HepG2 (cell line): Measurements from ENCODE around the gene DDX60. TPM values are rescaled to one million over a fixed set of nuclear protein-coding genes. Genes with fewer than 3 reads are reported as not detected.

Source experiments
- ATAC-seq: fragments of 200-7000 bp; cut with Tn5 transposase; 3 replicates; pipeline ENCODE4 v1.9.1; 2020; ENCODE audit warnings: mild to moderate bottlenecking, moderate library complexity
- Bru-seq: library from RNA; stranded (reverse); fragments of 400-500 nt; gene quantifications from one replicate; lab custom pipeline; 2021; lab: Mats Ljungman, UMichigan
- BruChase-seq, 2 experiments: library from RNA; stranded (reverse); fragments of 400-500 nt; gene quantifications; one replicate each; lab custom pipeline; 2021; lab: Mats Ljungman, UMichigan
- BruUV-seq: library from RNA; stranded (reverse); fragments of 400-500 nt; replicated peaks from 2 replicates; lab custom pipeline; 2021; lab: Mats Ljungman, UMichigan
- CTCF ChIA-PET: fragments of 300-600 bp; formaldehyde crosslinking; extraction: SDS; loops from one replicate; lab custom pipeline; 2021; ENCODE audit warnings: low total read pairs, inconsistent platforms, low intra/inter-chr PET ratio; lab: Yijun Ruan, JAX
- POLR2A ChIA-PET: fragments of 350-600 bp; sonication (Branson Sonifier 250); formaldehyde crosslinking; loops from one replicate; lab custom pipeline; 2020; ENCODE audit warnings: antibody characterized with exemption, inconsistent platforms; lab: Yijun Ruan, JAX
- DNase-seq: peaks from one replicate; pipeline ENCODE4 v3.0.0-alpha.2; 2015; ENCODE audit warnings: low spot score
- FAIRE-seq: peaks from 3 replicates; lab custom pipeline; 2011; peaks lifted over from hg19 to GRCh38; lab: Jason Lieb, UNC
- H2AFZ ChIP-seq: one replicate; pipeline ENCODE4 v1.6.1; 2011; ENCODE audit warnings: low read length, inconsistent platforms
- H3K27ac ChIP-seq: fragments of 300-600 bp; 3 replicates; pipeline ENCODE4 v1.8.0; 2011; ENCODE audit warnings: mixed run types, mild to moderate bottlenecking, mixed read lengths, low read length, inconsistent platforms; ENCODE audit not compliant: insufficient read depth; ENCODE audit errors: extremely low read length
- H3K27me3 ChIP-seq, 2 experiments: fragments of 200-600 bp in 1 of 2; 2 replicates in 1 of 2; 3 replicates in 1 of 2; pipeline versions ENCODE4 v1.6.0 to v1.8.0; 2011; ENCODE audit warnings: low read length in 2 of 2, mild to moderate bottlenecking in 2 of 2, moderate library complexity in 2 of 2, inconsistent platforms in 1 of 2; ENCODE audit not compliant: insufficient read depth in 2 of 2, control insufficient read depth in 1 of 2
- H3K36me3 ChIP-seq, 2 experiments: fragments of 200-600 bp in 1 of 2; replicated peaks in 1 of 2; 2 replicates in 1 of 2; 3 replicates in 1 of 2; pipeline versions ENCODE4 v1.5.1 to v1.8.0; 2011; ENCODE audit warnings: low read length in 2 of 2, inconsistent platforms in 1 of 2; ENCODE audit not compliant: insufficient read depth in 2 of 2, control insufficient read depth in 1 of 2
- H3K4me1 ChIP-seq: 2 replicates; pipeline ENCODE4 v1.5.1; 2012; ENCODE audit warnings: low read length, inconsistent platforms; ENCODE audit not compliant: insufficient read depth
- H3K4me2 ChIP-seq: 2 replicates; pipeline ENCODE4 v1.6.0; 2011; ENCODE audit warnings: low read depth, low read length, inconsistent platforms
- H3K4me3 ChIP-seq, 3 experiments: fragments of 200-600 bp in 1 of 3; sonication (generic), shearing (Covaris generic) in 1 of 3; replicated peaks in 1 of 3; 2 replicates each; pipeline ENCODE4 v1.5.1; 2011 to 2016; ENCODE audit warnings: low read length in 3 of 3, inconsistent platforms in 2 of 3, low read depth in 2 of 3, mild to moderate bottlenecking in 2 of 3, control low read depth in 1 of 3, mixed read lengths in 1 of 3; ENCODE audit not compliant: insufficient read depth in 1 of 3
- H3K79me2 ChIP-seq: one replicate; pipeline ENCODE4 v1.6.1; 2011; ENCODE audit warnings: low read length, inconsistent platforms; ENCODE audit not compliant: insufficient read depth
- H3K9ac ChIP-seq: 2 replicates; pipeline ENCODE4 v1.6.0; 2011; ENCODE audit warnings: mild to moderate bottlenecking, low read depth, low read length, inconsistent platforms; ENCODE audit not compliant: insufficient read depth
- H3K9me3 ChIP-seq: 2 replicates; pipeline ENCODE4 v1.5.1; 2012; ENCODE audit warnings: mild to moderate bottlenecking, low read length
- H4K20me1 ChIP-seq: 2 replicates; pipeline ENCODE4 v1.6.0; 2011; ENCODE audit warnings: inconsistent platforms, mild to moderate bottlenecking, low read length, moderate library complexity; ENCODE audit not compliant: insufficient read depth
- HNRNPLL ChIP-seq: fragments of 200-400 bp; formaldehyde crosslinking; IDR thresholded peaks from 2 replicates; pipeline ENCODE4 v1.6.1; 2017; ENCODE audit warnings: mild to moderate bottlenecking, low read depth, low read length; ENCODE audit not compliant: poor library complexity, severe bottlenecking
- ZEB1 ChIP-seq: IDR thresholded peaks from 2 replicates; pipeline ENCODE4 v1.6.1; 2012; ENCODE audit warnings: mild to moderate bottlenecking, low read depth, inconsistent platforms; ENCODE audit not compliant: insufficient replicate concordance
- ZNF768 ChIP-seq: sonication (generic); formaldehyde crosslinking; IDR thresholded peaks from 2 replicates; pipeline ENCODE4 v1.4.0; 2020; ENCODE audit warnings: missing genetic modification reagents
- WGBS: methylation state at CpG from one replicate; pipeline ENCODE4 v1.1.6; 2017; ENCODE audit warnings: low lambda C conversion rate; 5-methylcytosine and 5-hydroxymethylcytosine counted together
- in situ Hi-C: cut with HindIII; loops from 2 replicates; pipeline ENCODE4 v1.10.0; 2017; ENCODE audit warnings: low pct_unique_long_range_greater_than_20kb; ENCODE audit not compliant: extremely low pct_ligation_motif_present
- intact Hi-C: fragments of 100-400 bp; cut with micrococcal nuclease; formaldehyde crosslinking; loops from one replicate; pipeline ENCODE4 v1.10.0; 2022; ENCODE audit not compliant: unreplicated experiment
- long read RNA-seq, 2 experiments: library from RNA in 1 of 2; library from polyadenylated mRNA in 1 of 2; stranded (forward) in 1 of 2; unstranded in 1 of 2; transcript quantifications; one replicate each; pipeline ENCODE4 v2.0.0, GENCODE V29; 2019 to 2022
- polyA minus RNA-seq, 3 experiments: library from RNA; depleted of rRNA, polyadenylated mRNA; stranded (reverse); fragments of >200 nt; gene quantifications; 2 replicates each; pipeline ENCODE4 v1.2.3, GENCODE V29; 2011; ENCODE audit warnings: low replicate concordance in 1 of 3
- polyA plus RNA-seq, 8 experiments: library from polyadenylated mRNA; depleted of rRNA in 3 of 8; stranded (reverse) in 7 of 8; unstranded in 1 of 8; fragments of >200 nt; fragmentation: Illumina TruSeq in 4 of 8; extraction: Trizol in 4 of 8; gene quantifications; 2 replicates each; pipeline versions ENCODE4 v1.2.1 to v1.2.3, GENCODE V29; 2011 to 2016; ENCODE audit warnings: low read depth in 4 of 8, missing spikeins in 1 of 8, mixed read lengths in 1 of 8; ENCODE audit not compliant: insufficient read depth in 1 of 8
- total RNA-seq, 5 experiments: library from RNA; depleted of rRNA; stranded (reverse); fragments of >200 nt; fragmentation: Illumina TruSeq; extraction: Trizol; gene quantifications; 2 replicates each; pipeline ENCODE4 v1.2.3, GENCODE V29; 2016; ENCODE audit warnings: low read depth in 1 of 5
- TF ChIP-seq, protein P1 (sequence below): sonication (generic); formaldehyde crosslinking; IDR thresholded peaks from 2 replicates; pipeline ENCODE4 v1.4.0; 2020; ENCODE audit warnings: mild to moderate bottlenecking, missing genetic modification reagents
- TF ChIP-seq, protein P2 (sequence below), 2 experiments: sonication (generic) in 1 of 2; formaldehyde crosslinking in 1 of 2; IDR thresholded peaks; 2 replicates each; pipeline versions ENCODE4 v1.4.0 to v1.6.1; 2018 to 2020; ENCODE audit warnings: missing genetic modification reagents in 2 of 2, borderline replicate concordance in 1 of 2, low read depth in 1 of 2, mild to moderate bottlenecking in 1 of 2, missing biosample characterization in 1 of 2
- TF ChIP-seq, protein P3 (sequence below): sonication (generic); formaldehyde crosslinking; IDR thresholded peaks from 2 replicates; pipeline ENCODE4 v1.4.0; 2020; ENCODE audit warnings: missing genetic modification reagents
- TF ChIP-seq, protein P4 (sequence below): IDR thresholded peaks from 2 replicates; pipeline ENCODE4 v1.6.1; 2012; ENCODE audit warnings: inconsistent platforms

The DDX60 gene, protein sequence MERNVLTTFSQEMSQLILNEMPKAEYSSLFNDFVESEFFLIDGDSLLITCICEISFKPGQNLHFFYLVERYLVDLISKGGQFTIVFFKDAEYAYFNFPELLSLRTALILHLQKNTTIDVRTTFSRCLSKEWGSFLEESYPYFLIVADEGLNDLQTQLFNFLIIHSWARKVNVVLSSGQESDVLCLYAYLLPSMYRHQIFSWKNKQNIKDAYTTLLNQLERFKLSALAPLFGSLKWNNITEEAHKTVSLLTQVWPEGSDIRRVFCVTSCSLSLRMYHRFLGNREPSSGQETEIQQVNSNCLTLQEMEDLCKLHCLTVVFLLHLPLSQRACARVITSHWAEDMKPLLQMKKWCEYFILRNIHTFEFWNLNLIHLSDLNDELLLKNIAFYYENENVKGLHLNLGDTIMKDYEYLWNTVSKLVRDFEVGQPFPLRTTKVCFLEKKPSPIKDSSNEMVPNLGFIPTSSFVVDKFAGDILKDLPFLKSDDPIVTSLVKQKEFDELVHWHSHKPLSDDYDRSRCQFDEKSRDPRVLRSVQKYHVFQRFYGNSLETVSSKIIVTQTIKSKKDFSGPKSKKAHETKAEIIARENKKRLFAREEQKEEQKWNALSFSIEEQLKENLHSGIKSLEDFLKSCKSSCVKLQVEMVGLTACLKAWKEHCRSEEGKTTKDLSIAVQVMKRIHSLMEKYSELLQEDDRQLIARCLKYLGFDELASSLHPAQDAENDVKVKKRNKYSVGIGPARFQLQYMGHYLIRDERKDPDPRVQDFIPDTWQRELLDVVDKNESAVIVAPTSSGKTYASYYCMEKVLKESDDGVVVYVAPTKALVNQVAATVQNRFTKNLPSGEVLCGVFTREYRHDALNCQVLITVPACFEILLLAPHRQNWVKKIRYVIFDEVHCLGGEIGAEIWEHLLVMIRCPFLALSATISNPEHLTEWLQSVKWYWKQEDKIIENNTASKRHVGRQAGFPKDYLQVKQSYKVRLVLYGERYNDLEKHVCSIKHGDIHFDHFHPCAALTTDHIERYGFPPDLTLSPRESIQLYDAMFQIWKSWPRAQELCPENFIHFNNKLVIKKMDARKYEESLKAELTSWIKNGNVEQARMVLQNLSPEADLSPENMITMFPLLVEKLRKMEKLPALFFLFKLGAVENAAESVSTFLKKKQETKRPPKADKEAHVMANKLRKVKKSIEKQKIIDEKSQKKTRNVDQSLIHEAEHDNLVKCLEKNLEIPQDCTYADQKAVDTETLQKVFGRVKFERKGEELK (N-terminal part only)
- total RNA-seq (2016; rRNA removed; fragmentation: Illumina TruSeq; extraction: Trizol) (0.18 and 0.35 TPM in 2 replicates), polyA plus RNA-seq (2011; rRNA removed) (not detected in 2 replicates), polyA minus RNA-seq (2011; rRNA and poly(A)+ RNA removed; ENCODE audit: low replicate concordance) (0.10 and 3.2 TPM in 2 replicates), Bru-seq, nascent RNA (percentile 13 among the genes with signal in this experiment), BruChase-seq, experiment 1, labeled RNA remaining after a 6-hour chase (percentile 9 among the genes with signal in this experiment), BruChase-seq, experiment 2, labeled RNA remaining after a 2-hour chase (percentile 9 among the genes with signal in this experiment)
- total RNA-seq (2016; cell fraction: cytosol; rRNA removed; fragmentation: Illumina TruSeq; extraction: Trizol; ENCODE audit: low read depth) = not detected in 2 replicates
- total RNA-seq (2016; cell fraction: insoluble cytoplasmic fraction; rRNA removed; fragmentation: Illumina TruSeq; extraction: Trizol) = 0.27 and 0.30 TPM in 2 replicates
- 0.03 TPM in 1 of 2 replicates, not detected in the other for total RNA-seq (2016; cell fraction: membrane; rRNA removed; fragmentation: Illumina TruSeq; extraction: Trizol)
- 0.19 and 0.97 TPM in 2 replicates for total RNA-seq (2016; cell fraction: nucleus; rRNA removed; fragmentation: Illumina TruSeq; extraction: Trizol)
- polyA plus RNA-seq (2011; cell fraction: cytosol; rRNA removed) = not detected in 2 replicates
- 0.09 TPM in 1 of 2 replicates, not detected in the other for polyA plus RNA-seq (2011; cell fraction: nucleus; rRNA removed)
- 0.19 TPM in 1 of 2 replicates, not detected in the other for polyA plus RNA-seq (2012)
- not detected in 2 replicates for polyA plus RNA-seq (2016; cell fraction: cytosol; fragmentation: Illumina TruSeq; extraction: Trizol; ENCODE audit: low read depth)
- 0.04 and 0.24 TPM in 2 replicates for polyA plus RNA-seq (2016; cell fraction: insoluble cytoplasmic fraction; fragmentation: Illumina TruSeq; extraction: Trizol; ENCODE audit: low read depth)
- not detected in 2 replicates for polyA plus RNA-seq (2016; cell fraction: membrane; fragmentation: Illumina TruSeq; extraction: Trizol; ENCODE audit: low read depth)
- polyA plus RNA-seq (2016; cell fraction: nucleus; fragmentation: Illumina TruSeq; extraction: Trizol; ENCODE audit: insufficient read depth, low read depth) = not detected in 2 replicates
- polyA minus RNA-seq (2011; cell fraction: cytosol; rRNA and poly(A)+ RNA removed) = not detected in 2 replicates
- 0.37 TPM in 1 of 2 replicates, not detected in the other for polyA minus RNA-seq (2011; cell fraction: nucleus; rRNA and poly(A)+ RNA removed)
- long read RNA-seq, experiment 1 = 0 reads
- long read RNA-seq, experiment 2 = 0 reads

DNA sequence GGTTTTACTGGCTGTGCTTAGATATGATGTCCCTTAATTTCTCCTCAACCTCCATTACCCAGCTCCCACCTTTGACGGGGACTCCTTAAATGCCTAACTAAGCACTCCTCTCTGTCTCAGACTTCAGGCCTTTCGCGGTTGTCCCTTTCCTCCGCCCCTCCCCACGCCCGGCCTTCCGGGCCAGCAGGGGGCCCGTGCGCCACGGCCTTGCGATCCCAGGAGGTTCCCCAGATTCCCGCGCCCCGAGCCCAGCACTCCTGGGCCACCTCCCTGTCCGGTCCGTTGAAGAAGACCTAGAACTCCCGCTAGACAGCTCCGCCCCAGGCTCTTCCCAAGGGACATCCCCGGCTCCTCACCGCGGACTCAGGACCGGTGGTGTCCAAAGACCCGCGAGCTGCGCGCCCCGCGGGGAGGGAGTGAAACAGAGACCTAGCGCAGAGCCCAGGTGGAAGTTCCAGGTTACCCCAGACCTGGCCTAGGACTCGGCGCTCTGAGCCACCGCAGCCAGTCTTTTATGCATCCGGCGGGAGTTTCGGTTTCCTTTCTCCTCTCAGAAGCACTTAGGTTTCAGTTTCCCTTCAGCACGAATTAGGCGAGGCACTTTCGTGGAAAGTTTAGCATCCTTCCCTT lies at the start of gene DDX60:
DDX60 (minus strand) TSS at position 487 of the 630 bp plus-strand sequence. CDS start 7,493 bp downstream, outside the sequence.
- CTCF ChIA-PET = no interaction called here
- no peak for FAIRE-seq
- TF ChIP-seq, protein P1, sequence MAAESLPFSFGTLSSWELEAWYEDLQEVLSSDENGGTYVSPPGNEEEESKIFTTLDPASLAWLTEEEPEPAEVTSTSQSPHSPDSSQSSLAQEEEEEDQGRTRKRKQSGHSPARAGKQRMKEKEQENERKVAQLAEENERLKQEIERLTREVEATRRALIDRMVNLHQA (CRISPR knock-in tag) = no peak
- TF ChIP-seq ZNF768 (CRISPR knock-in tag) (peak; percentile 84), HNRNPLL (peak; percentile 55), ZEB1 (peak; percentile 27)
- TF ChIP-seq, protein P2, sequence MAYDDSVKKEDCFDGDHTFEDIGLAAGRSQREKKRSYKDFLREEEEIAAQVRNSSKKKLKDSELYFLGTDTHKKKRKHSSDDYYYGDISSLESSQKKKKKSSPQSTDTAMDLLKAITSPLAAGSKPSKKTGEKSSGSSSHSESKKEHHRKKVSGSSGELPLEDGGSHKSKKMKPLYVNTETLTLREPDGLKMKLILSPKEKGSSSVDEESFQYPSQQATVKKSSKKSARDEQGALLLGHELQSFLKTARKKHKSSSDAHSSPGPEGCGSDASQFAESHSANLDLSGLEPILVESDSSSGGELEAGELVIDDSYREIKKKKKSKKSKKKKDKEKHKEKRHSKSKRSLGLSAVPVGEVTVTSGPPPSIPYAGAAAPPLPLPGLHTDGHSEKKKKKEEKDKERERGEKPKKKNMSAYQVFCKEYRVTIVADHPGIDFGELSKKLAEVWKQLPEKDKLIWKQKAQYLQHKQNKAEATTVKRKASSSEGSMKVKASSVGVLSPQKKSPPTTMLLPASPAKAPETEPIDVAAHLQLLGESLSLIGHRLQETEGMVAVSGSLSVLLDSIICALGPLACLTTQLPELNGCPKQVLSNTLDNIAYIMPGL (CRISPR knock-in tag; IDR thresholded peaks at IDR 0.05; ENCODE audit: borderline replicate concordance in 1 of 2, low read depth in 1 of 2) = peak in 1 of 2 experiments; percentile 34; a peak in 1 of 4 replicates
- TF ChIP-seq, protein P3, sequence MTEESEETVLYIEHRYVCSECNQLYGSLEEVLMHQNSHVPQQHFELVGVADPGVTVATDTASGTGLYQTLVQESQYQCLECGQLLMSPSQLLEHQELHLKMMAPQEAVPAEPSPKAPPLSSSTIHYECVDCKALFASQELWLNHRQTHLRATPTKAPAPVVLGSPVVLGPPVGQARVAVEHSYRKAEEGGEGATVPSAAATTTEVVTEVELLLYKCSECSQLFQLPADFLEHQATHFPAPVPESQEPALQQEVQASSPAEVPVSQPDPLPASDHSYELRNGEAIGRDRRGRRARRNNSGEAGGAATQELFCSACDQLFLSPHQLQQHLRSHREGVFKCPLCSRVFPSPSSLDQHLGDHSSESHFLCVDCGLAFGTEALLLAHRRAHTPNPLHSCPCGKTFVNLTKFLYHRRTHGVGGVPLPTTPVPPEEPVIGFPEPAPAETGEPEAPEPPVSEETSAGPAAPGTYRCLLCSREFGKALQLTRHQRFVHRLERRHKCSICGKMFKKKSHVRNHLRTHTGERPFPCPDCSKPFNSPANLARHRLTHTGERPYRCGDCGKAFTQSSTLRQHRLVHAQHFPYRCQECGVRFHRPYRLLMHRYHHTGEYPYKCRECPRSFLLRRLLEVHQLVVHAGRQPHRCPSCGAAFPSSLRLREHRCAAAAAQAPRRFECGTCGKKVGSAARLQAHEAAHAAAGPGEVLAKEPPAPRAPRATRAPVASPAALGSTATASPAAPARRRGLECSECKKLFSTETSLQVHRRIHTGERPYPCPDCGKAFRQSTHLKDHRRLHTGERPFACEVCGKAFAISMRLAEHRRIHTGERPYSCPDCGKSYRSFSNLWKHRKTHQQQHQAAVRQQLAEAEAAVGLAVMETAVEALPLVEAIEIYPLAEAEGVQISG (CRISPR knock-in tag) = 0 out of 2 replicates have a peak, but pooled peaks have one; percentile 44
- TF ChIP-seq, protein P4, sequence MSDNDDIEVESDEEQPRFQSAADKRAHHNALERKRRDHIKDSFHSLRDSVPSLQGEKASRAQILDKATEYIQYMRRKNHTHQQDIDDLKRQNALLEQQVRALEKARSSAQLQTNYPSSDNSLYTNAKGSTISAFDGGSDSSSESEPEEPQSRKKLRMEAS = 0 out of 2 replicates have a peak, but pooled peaks have one; percentile 27

More for the DNA sequence above, at the start of gene DDX60:
- Histone ChIP-seq H3K4me3 (peak within 1 kb of the TSS; percentile 56 to 78 (median 63)), H3K9ac (peak within 1 kb of the TSS; percentile 23; the same call in 1 of the 2 replicates), H4K20me1 (no peaks in the 10 kb centered on the region), H3K36me3 (no peaks in the 10 kb centered on the region), H3K79me2 (no peaks in the 10 kb centered on the region), H3K9me3 (no peaks in the 10 kb centered on the region), H3K4me2 (peak within 1 kb of the TSS; percentile 74), H3K27me3 (no peaks in the 10 kb centered on the region), H3K4me1 (no peaks in the 10 kb centered on the region), H2AFZ (peak within 1 kb of the TSS; percentile 31), H3K27ac (no peak within 1 kb of the TSS)
- in situ Hi-C loops = no loop called here
- ATAC-seq (peak; percentile 98), DNase-seq (peak; percentile 10)
- no TSS peak for BruUV-seq
- intact Hi-C loops = no loop called here
- POLR2A ChIA-PET = no interaction called here
- WGBS = under 1% methylated on average over 23 of the region's 38 CpGs
